H1 (cell line): ENCODE results near the gene MED29. TPM values are rescaled to one million over a fixed set of nuclear protein-coding genes. Genes with fewer than 3 reads are reported as not detected.

Experiments used
- ASH2L ChIP-seq: fragments of 200-600, 300-600 bp; sonication (generic); IDR thresholded peaks from one replicate; pipeline ENCODE4 v1.7.1; 2017; ENCODE audit warnings: low read length
- BCL11A ChIP-seq, 2 experiments: IDR thresholded peaks; one replicate each; pipeline ENCODE4 v1.6.1; 2011; ENCODE audit warnings: low read depth in 2 of 2, low read length in 2 of 2, mild to moderate bottlenecking in 2 of 2
- BRCA1 ChIP-seq: IDR thresholded peaks from 2 replicates; pipeline ENCODE4 v1.6.1; 2012; ENCODE audit warnings: low read depth, low read length, improper control_type of control experiment
- CHD1 ChIP-seq: IDR thresholded peaks from 2 replicates; pipeline ENCODE4 v1.6.1; 2012; ENCODE audit warnings: low read depth, low read length, improper control_type of control experiment
- CHD2 ChIP-seq: IDR thresholded peaks from 2 replicates; pipeline ENCODE4 v1.6.1; 2012; ENCODE audit warnings: low read length, improper control_type of control experiment
- CTBP2 ChIP-seq: IDR thresholded peaks from 2 replicates; pipeline ENCODE4 v1.7.0; 2011; ENCODE audit warnings: borderline replicate concordance, mild to moderate bottlenecking, moderate library complexity, mixed read lengths, low read length; ENCODE audit not compliant: insufficient read depth, insufficient read length
- E2F6 ChIP-seq: IDR thresholded peaks from 2 replicates; pipeline ENCODE4 v1.6.1; 2012; ENCODE audit warnings: inconsistent platforms
- EGR1 ChIP-seq: IDR thresholded peaks from 2 replicates; pipeline ENCODE4 v1.6.1; 2011; ENCODE audit warnings: low read depth, low read length, borderline replicate concordance
- GABPA ChIP-seq: IDR thresholded peaks from 2 replicates; pipeline ENCODE4 v1.6.1; 2011; ENCODE audit warnings: mild to moderate bottlenecking, low read length, moderate library complexity, borderline replicate concordance; ENCODE audit not compliant: insufficient read depth
- HDAC2 ChIP-seq, 2 experiments: fragments of 300-600 bp in 1 of 2; sonication (generic) in 1 of 2; IDR thresholded peaks; 2 replicates each; pipeline ENCODE4 v1.6.1; 2011 to 2012; ENCODE audit warnings: low read depth in 2 of 2, low read length in 2 of 2, mild to moderate bottlenecking in 2 of 2, moderate library complexity in 2 of 2, borderline replicate concordance in 1 of 2, inconsistent platforms in 1 of 2
- JUND ChIP-seq: IDR thresholded peaks from 2 replicates; pipeline ENCODE4 v1.6.1; 2011; ENCODE audit warnings: mild to moderate bottlenecking, improper control_type of control experiment, low read length
- KDM5A ChIP-seq: fragments of 200-600 bp; IDR thresholded peaks from 2 replicates; pipeline ENCODE4 v1.7.1; 2012; ENCODE audit warnings: mild to moderate bottlenecking, low read length, inconsistent platforms, mixed read lengths
- MAFK ChIP-seq: IDR thresholded peaks from 2 replicates; pipeline ENCODE4 v1.6.1; 2012; ENCODE audit warnings: low read depth, mild to moderate bottlenecking, improper control_type of control experiment, low read length
- NANOG ChIP-seq: IDR thresholded peaks from 2 replicates; pipeline ENCODE4 v1.6.1; 2011; ENCODE audit warnings: low read length, low read depth, mild to moderate bottlenecking, inconsistent platforms; ENCODE audit not compliant: insufficient read depth, poor library complexity, severe bottlenecking
- POLR2A ChIP-seq, 2 experiments: IDR thresholded peaks; 1 replicate in 1 of 2; 2 replicates in 1 of 2; pipeline ENCODE4 v1.6.1; 2011; ENCODE audit warnings: low read depth in 2 of 2, low read length in 2 of 2, mild to moderate bottlenecking in 2 of 2; ENCODE audit errors: control extremely low read depth in 1 of 2
- POLR2AphosphoS5 ChIP-seq: IDR thresholded peaks from 2 replicates; pipeline ENCODE4 v1.6.1; 2011; ENCODE audit warnings: low read depth, low read length
- RXRA ChIP-seq: IDR thresholded peaks from 2 replicates; pipeline ENCODE4 v1.6.1; 2011; ENCODE audit warnings: low read depth, mild to moderate bottlenecking, low read length, moderate library complexity; ENCODE audit not compliant: insufficient read depth
- SRF ChIP-seq: IDR thresholded peaks from 2 replicates; pipeline ENCODE4 v1.6.1; 2011; ENCODE audit warnings: mild to moderate bottlenecking, low read depth, low read length, moderate library complexity
- TAF1 ChIP-seq: IDR thresholded peaks from 2 replicates; pipeline ENCODE4 v1.6.1; 2011; ENCODE audit warnings: mild to moderate bottlenecking, low read depth, low read length
- TBP ChIP-seq: IDR thresholded peaks from 2 replicates; pipeline ENCODE4 v1.6.1; 2011; ENCODE audit warnings: low read depth, low read length, improper control_type of control experiment
- TCF12 ChIP-seq: IDR thresholded peaks from 2 replicates; pipeline ENCODE4 v1.6.1; 2011; ENCODE audit warnings: low read depth, mild to moderate bottlenecking, low read length
- TEAD4 ChIP-seq: IDR thresholded peaks from 2 replicates; pipeline ENCODE4 v1.6.1; 2012; ENCODE audit warnings: low read depth, low read length, inconsistent platforms, mixed read lengths
- ZNF274 ChIP-seq: IDR thresholded peaks from 2 replicates; pipeline ENCODE4 v1.7.0; 2012; ENCODE audit warnings: low read length, borderline replicate concordance; ENCODE audit errors: extremely low read depth
- polyA plus RNA-seq, 7 experiments: library from polyadenylated mRNA; depleted of rRNA in 3 of 7; stranded (reverse) in 5 of 7; unstranded in 2 of 7; fragments of >200 nt in 5 of 7; fragments of 200-250 nt in 2 of 7; gene quantifications; 1 replicate in 5 of 7; 2 replicates in 1 of 7; 4 replicates in 1 of 7; pipeline versions ENCODE4 v1.2.1 to v1.2.3, GENCODE V29; 2011 to 2013; ENCODE audit warnings: missing spikeins in 2 of 7, mixed read lengths in 2 of 7
- total RNA-seq: library from RNA; stranded (reverse); fragmentation: NEBNext Ultra II Directional; extraction: Animal tissue kit (Norgen Biotek cat#: 25700); gene quantifications from 2 replicates; pipeline ENCODE4 v1.2.1, GENCODE V29; 2021

MED29 gene
- total and polyA plus RNA-seq, 2 of the 8 experiments (the other 6 are each of a cell fraction or from before 2014, with no cell fraction given): 31.1 to 52.5 TPM

DNA sequence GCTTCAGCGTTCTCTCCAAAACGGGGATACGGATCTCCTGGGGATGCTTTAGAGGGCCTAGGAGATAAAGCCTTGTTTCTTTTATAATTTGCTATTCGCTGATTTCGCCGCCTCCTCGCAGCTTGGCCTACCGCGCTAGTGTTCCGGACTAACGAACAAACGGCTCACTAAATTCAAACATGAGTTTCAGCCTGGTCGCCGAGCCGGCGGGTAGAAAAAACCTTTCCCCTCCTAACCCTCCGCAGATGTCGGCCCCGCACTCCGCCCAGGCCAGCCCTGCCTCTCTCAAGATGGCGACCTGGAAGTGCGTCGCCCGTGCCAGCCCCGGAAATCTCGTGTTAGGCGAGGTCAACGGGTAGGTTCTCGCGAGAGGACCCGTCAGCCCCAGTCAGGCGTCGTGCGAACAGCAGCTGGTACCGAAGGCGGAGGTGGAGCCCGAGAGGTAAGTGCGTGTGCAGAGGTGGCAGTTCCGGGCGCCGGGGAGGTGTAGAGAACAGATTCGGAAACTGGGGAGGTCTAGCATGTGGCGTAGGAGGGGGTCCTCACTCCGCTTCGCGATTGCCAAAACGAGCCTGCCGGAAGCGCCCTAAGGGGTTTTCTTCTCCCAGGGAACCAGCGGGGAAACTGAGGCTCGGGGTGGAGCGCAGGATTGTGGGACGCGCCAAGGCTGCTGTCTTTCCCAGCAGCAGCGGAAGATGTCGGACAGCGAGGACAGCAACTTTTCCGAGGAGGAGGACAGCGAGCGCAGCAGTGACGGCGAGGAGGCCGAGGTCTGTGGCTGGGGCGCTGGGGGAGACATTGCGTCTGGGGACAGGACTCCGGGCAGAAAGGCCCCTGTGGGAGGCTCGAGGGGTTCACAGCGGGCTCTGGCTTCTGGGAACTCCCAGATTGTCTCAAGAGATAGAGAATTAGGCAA is 54.3 kb downstream of the MED29 start, which contains the start of gene SUPT5H (continued):
- TF ChIP-seq TAF1 (peak; percentile 95), BCL11A (IDR thresholded peaks at IDR 0.05; ENCODE audit: low read depth in 2 of 2, low read length in 2 of 2) (no peak), CTBP2 (no peak), POLR2A (IDR thresholded peaks at IDR 0.05; ENCODE audit: control extremely low read depth in 1 of 2, low read depth in 2 of 2, low read length in 2 of 2) (peak; percentile 87 to 89), TEAD4 (no peak), JUND (no peak), MAFK (no peak), E2F6 (peak; percentile 85), ZNF274 (no peak), CHD1 (0 out of 2 replicates have a peak, but pooled peaks have one; percentile 49), CHD2 (peak; percentile 100), SRF (no peak), BRCA1 (peak; percentile 97), GABPA (no peak), POLR2AphosphoS5 (peak; percentile 92), RXRA (no peak), TBP (peak; percentile 87), EGR1 (no peak), NANOG (no peak), ASH2L (peak; percentile 62), KDM5A (no peak), HDAC2 (IDR thresholded peaks at IDR 0.05; ENCODE audit: borderline replicate concordance in 1 of 2, low read depth in 2 of 2, low read length in 2 of 2) (no peak; a peak in 1 of 4 replicates), TCF12 (no peak)
